Right lobe of liver (tissue), 6 donors: ENCODE results near the gene SLC22A5. TPM values are rescaled to one million over a fixed set of nuclear protein-coding genes. Genes with fewer than 3 reads are reported as not detected.
"Not testable (repeated sequence)": the region's sequence is repeated elsewhere in the genome, so short reads cannot be mapped to it uniquely, and the experiment has no call there.

ENCODE experiments used
- ATAC-seq, 4 donors: fragments of 200-7000 bp; cut with Tn5 transposase; one replicate each; pipeline ENCODE4 v1.9.1; 2020; ENCODE audit warnings: mild to moderate bottlenecking in 4 of 4, moderate library complexity in 4 of 4
- DNase-seq, 3 donors: peaks; one replicate each; pipeline ENCODE4 v3.0.0-alpha.2; 2020
- H3K27ac ChIP-seq, 3 donors: fragments of 200-600 bp; one replicate each; pipeline ENCODE4 v1.8.0; 2022
- H3K27me3 ChIP-seq, 2 donors: fragments of 200-600 bp; one replicate each; pipeline ENCODE4 v1.8.0; 2022
- H3K36me3 ChIP-seq, 4 donors: fragments of 200-600 bp; sonication (generic) in 1 of 4; one replicate each; pipeline versions ENCODE4 v1.5.1 to v1.8.0; 2017 to 2022; ENCODE audit warnings: control low read depth in 1 of 4
- H3K4me1 ChIP-seq, 4 donors: fragments of 200-600 bp; sonication (generic) in 1 of 4; one replicate each; pipeline versions ENCODE4 v1.5.1 to v1.8.0; 2017 to 2022; ENCODE audit warnings: control low read depth in 1 of 4
- H3K4me3 ChIP-seq, 3 donors: fragments of 200-600 bp; one replicate each; pipeline ENCODE4 v1.8.0; 2022
- H3K9me3 ChIP-seq, 4 donors: fragments of 200-600 bp; sonication (generic) in 1 of 4; one replicate each; pipeline versions ENCODE4 v1.5.1 to v1.8.0; 2017 to 2022; ENCODE audit warnings: control low read depth in 1 of 4
- POLR2A ChIP-seq: fragments of 450-650 bp; IDR thresholded peaks from one replicate; pipeline ENCODE4 v1.6.1; 2017; ENCODE audit warnings: antibody characterized with exemption, mild to moderate bottlenecking
- WGBS: methylation state at CpG from one replicate; pipeline ENCODE4 v1.1.6; 2018; ENCODE audit warnings: low coverage, low lambda C conversion rate; ENCODE audit not compliant: insufficient coverage; ENCODE audit errors: missing lambda C conversion rate; 5-methylcytosine and 5-hydroxymethylcytosine counted together
- intact Hi-C, 2 donors: fragments of 100-400 bp; cut with DNase I; formaldehyde crosslinking; loops; one replicate each; pipeline versions ENCODE4 v1.11.2 to v1.14.1; 2022
- total RNA-seq, 6 experiments: library from RNA; depleted of rRNA in 2 of 6; stranded (reverse); fragments of >200 nt in 2 of 6; fragmentation: NEBNext Ultra II Directional in 3 of 6; extraction: Animal tissue kit (Norgen Biotek cat#: 25700) in 3 of 6; gene quantifications; one replicate each; pipeline versions ENCODE4 v1.1.0 to v1.2.4, GENCODE V29; 2016 to 2023
- TF ChIP-seq, protein P1 (sequence below), 4 donors: fragments of 200-600 bp in 3 of 4; fragments of 450-650 bp in 1 of 4; IDR thresholded peaks; one replicate each; pipeline versions ENCODE4 v1.5.1 to v1.8.0; 2016 to 2022; ENCODE audit warnings: antibody characterized with exemption in 4 of 4, mild to moderate bottlenecking in 2 of 4
- donor health status: DM: no; HTN: yes; CAD: no.
- donor health status: DM: no; HTN: no; CAD: no.
- donor health status: DM: no; HTN: no; CAD: no.
- donor health status: DM: no; HTN: yes; CAD: no.
- donor health status: DM: no; HTN: yes; CAD: no.

The SLC22A5 gene
- total RNA-seq, 6 experiments from 2014 or later, result 4.7 to 11.1 (median 6.5) TPM

GRCh38 chr5:132410451-132411303 lies 41.2 kb downstream of the SLC22A5 start:
- Histone ChIP-seq H3K4me1 (peaks cover 0 to 69% (median 28%) of the 10 kb centered on the region in 4 donors), H3K27me3 (no peaks in the 10 kb centered on the region), H3K4me3 (peak overlapping the region; percentile 65 to 77 (median 68)), H3K27ac (peak overlapping the region; percentile 98 to 99 (median 98)), H3K9me3 (no peaks in the 10 kb centered on the region), H3K36me3 (no peaks in the 10 kb centered on the region)
- intact Hi-C loops, result loop anchor here in 1 of 2 donors (10.0 kb wide), 1 partner anchor 54 kb away; no protein-coding TSS in a partner anchor
- peak; percentile 90 for TF ChIP-seq POLR2A
- TF ChIP-seq, protein P1, sequence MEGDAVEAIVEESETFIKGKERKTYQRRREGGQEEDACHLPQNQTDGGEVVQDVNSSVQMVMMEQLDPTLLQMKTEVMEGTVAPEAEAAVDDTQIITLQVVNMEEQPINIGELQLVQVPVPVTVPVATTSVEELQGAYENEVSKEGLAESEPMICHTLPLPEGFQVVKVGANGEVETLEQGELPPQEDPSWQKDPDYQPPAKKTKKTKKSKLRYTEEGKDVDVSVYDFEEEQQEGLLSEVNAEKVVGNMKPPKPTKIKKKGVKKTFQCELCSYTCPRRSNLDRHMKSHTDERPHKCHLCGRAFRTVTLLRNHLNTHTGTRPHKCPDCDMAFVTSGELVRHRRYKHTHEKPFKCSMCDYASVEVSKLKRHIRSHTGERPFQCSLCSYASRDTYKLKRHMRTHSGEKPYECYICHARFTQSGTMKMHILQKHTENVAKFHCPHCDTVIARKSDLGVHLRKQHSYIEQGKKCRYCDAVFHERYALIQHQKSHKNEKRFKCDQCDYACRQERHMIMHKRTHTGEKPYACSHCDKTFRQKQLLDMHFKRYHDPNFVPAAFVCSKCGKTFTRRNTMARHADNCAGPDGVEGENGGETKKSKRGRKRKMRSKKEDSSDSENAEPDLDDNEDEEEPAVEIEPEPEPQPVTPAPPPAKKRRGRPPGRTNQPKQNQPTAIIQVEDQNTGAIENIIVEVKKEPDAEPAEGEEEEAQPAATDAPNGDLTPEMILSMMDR (IDR thresholded peaks at IDR 0.05), result peak; percentile 41 to 69 (median 51)
- ATAC-seq (peak; percentile 59 to 79 (median 75)), DNase-seq (peak; percentile 87 to 91 (median 91))
- 0% methylated on average over 11 of the region's 90 CpGs for WGBS

DNA sequence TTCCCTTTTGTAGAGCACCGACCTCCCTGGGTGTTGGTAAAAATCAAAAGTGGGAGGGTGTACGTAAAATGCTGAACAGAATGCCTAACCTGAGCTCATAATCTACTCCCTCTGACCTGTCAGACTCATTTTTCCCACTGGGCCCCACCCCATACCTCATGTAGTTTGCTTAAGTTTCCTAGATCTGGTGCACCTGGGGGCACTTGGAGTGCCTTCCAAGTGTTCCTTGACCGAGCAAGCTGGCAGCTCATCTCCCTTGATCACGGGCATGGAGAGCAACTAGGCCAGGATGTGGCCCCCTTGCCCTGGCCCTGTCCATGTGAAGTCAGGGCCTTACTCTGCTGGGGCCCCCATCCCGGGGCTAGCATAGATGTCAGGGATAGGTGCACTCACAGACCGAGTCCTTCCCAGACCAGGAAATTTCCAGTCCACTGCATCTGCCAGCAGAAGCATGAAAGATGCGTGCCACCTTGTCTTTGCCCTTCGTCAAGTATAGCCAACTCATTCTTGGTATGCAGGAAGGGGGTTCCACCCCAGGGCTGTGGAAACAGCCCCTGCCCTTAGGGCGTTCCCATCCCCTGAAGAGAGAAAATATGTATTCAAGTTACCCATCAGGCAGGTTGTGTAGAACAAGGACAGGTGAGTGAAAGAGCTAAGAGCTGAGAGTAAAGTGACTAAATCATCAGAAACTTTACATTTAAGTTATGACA lies 41.9 kb downstream of the SLC22A5 start:
- Histone ChIP-seq H3K4me1 (peaks cover 0 to 75% (median 32%) of the 10 kb centered on the region in 4 donors), H3K9me3 (no peaks in the 10 kb centered on the region), H3K27ac (peak overlapping the region; percentile 98 to 99 (median 98)), H3K36me3 (no peaks in the 10 kb centered on the region), H3K27me3 (no peaks in the 10 kb centered on the region), H3K4me3 (peak overlapping the region; percentile 65 to 77 (median 68))
- DNase-seq (peak; percentile 38 to 69 (median 68)), ATAC-seq (peak; percentile 11 to 42 (median 25))
- intact Hi-C loops, result loop anchor here in 1 of 2 donors (10.0 kb wide), 1 partner anchor 53 kb away; no protein-coding TSS in a partner anchor
- TF ChIP-seq POLR2A, result no peak
- WGBS, result 4% methylated on average over 6 of the region's 9 CpGs

DNA sequence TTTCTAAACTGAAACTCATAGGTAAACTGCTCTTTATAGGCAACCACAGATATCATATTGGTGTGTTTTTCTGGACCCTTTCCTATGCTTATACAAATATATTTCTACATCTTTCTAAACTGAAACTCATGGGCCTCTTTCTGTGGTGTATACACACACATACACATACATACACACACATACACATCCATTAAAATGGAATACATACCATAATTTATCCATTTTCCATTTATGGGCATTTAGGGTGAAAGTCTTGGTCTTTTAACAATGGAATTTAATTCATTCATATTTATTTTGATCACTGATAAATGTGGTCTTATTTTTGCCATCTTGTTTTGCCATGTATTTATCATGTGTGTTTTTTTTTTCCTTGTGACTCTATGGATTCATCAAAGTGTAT lies 44.1 kb downstream of the SLC22A5 start:
- intact Hi-C loops, result loop anchor here in 1 of 2 donors (10.0 kb wide), 1 partner anchor 51 kb away; no protein-coding TSS in a partner anchor
- TF ChIP-seq POLR2A, result no peak
- TF ChIP-seq, protein P1 (IDR thresholded peaks at IDR 0.05), result no peak
- Histone ChIP-seq H3K27ac (peak overlapping the region; percentile 76 to 99 (median 98)), H3K9me3 (no peaks in the 10 kb centered on the region), H3K4me3 (no peak overlapping the region), H3K27me3 (no peaks in the 10 kb centered on the region), H3K4me1 (peaks cover 0 to 82% (median 36%) of the 10 kb centered on the region in 4 donors), H3K36me3 (no peaks in the 10 kb centered on the region)
- DNase-seq, result no peak
- ATAC-seq, result no peak

GRCh38 chr5:132414634-132415378 lies 45.3 kb downstream of the SLC22A5 start:
- no peak for DNase-seq
- intact Hi-C loops, result loop anchor here in 1 of 2 donors (10.0 kb wide), 1 partner anchor 50 kb away; no protein-coding TSS in a partner anchor
- H3K27me3 ChIP-seq, result no peaks in the 10 kb centered on the region
- peak overlapping the region in 1 of 3 donors; percentile 1 for H3K4me3 ChIP-seq
- TF ChIP-seq POLR2A, result no peak
- TF ChIP-seq, protein P1 (IDR thresholded peaks at IDR 0.05), result no peak
- peaks cover 0 to 78% (median 35%) of the 10 kb centered on the region in 4 donors for H3K4me1 ChIP-seq
- no peaks in the 10 kb centered on the region for H3K36me3 ChIP-seq
- no peaks in the 10 kb centered on the region for H3K9me3 ChIP-seq
- peak; percentile 15 to 45 (median 42) for ATAC-seq
- WGBS, result 1% methylated on average over 5 of the region's 5 CpGs
- H3K27ac ChIP-seq, result peak overlapping the region; percentile 76 to 99 (median 98)

DNA sequence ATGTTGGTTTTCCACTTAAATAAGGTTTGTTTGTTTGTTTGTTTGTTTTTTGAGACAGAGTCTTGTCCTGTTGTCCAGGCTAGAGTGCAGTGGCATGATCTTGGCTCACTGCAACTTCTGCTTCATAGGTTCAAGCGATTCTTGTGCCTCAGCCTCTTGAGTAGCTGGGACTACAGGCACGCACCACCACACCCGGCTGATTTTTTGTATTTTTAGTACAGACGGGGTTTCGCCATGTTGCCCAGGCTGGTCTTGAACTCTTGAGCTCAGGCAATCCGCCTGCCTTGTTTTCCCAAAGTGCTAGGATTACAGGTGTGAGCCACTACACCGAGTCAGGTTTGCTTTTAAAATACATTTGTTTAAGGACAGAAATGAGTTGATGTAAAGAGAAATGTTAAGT lies 46.0 kb downstream of the SLC22A5 start:
- H3K27ac ChIP-seq, result peak overlapping the region; percentile 76 to 99 (median 98)
- ATAC-seq, H3K9me3 ChIP-seq, DNase-seq, H3K36me3 ChIP-seq, H3K27me3 ChIP-seq, H3K4me3 ChIP-seq: not testable (repeated sequence)
- peaks cover 0 to 81% (median 38%) of the 10 kb centered on the region in 4 donors for H3K4me1 ChIP-seq
- intact Hi-C loops, result loop anchor here in 1 of 2 donors (10.0 kb wide), 1 partner anchor 49 kb away; no protein-coding TSS in a partner anchor
- 72% methylated on average over 7 of the region's 7 CpGs for WGBS
